Right renal cortex interstitium (tissue), 3 donors: ENCODE measurements around the gene TCEAL1. TPM values are rescaled to one million over a fixed set of nuclear protein-coding genes. Genes with fewer than 3 reads are reported as not detected.

Experiments
- DNase-seq, 3 donors: peaks; one replicate each; pipeline ENCODE4 v3.0.0-alpha.2; 2013; ENCODE audit warnings: low read depth in 3 of 3, low spot score in 2 of 3
- polyA plus RNA-seq, 3 donors: library from polyadenylated mRNA; unstranded; fragments of 120-200 nt; gene quantifications; one replicate each; pipeline ENCODE4 v1.2.1, GENCODE V29; 2013; ENCODE audit not compliant: insufficient read length in 3 of 3

Gene TCEAL1
- polyA plus RNA-seq, 3 donors = 30.0 to 32.2 (median 30.8) TPM

- no peak for DNase-seq
These were observed 46.0 kb downstream of the TCEAL1 start for GRCh38 chrX:103674531-103675454.

- no peak for DNase-seq
These were observed 49.6 kb downstream of the TCEAL1 start for GRCh38 chrX:103678199-103678993.

Other genes starting within 250 kb of the TCEAL1 start
- gene RAB40A, start 109.5 kb upstream of the TCEAL1 start, polyA plus RNA-seq = 1 to 10 TPM; 2.1 to 3.0 (median 2.2) TPM
- gene TCEAL4, start 43.5 kb upstream of the TCEAL1 start, polyA plus RNA-seq = 100 to 1,000 TPM; 192 to 231 (median 197) TPM
- 10 to 100 TPM; 35.3 to 41.6 (median 37.5) TPM for gene TCEAL3, start 21.0 kb upstream of the TCEAL1 start, polyA plus RNA-seq
- gene MORF4L2, start 57.7 kb downstream of the TCEAL1 start, polyA plus RNA-seq = 100 to 1,000 TPM; 326 to 343 (median 341) TPM
- 1 to 10 TPM; 1.1 to 1.5 (median 1.5) TPM for gene TMEM31, start 81.9 kb downstream of the TCEAL1 start, polyA plus RNA-seq
- 1 to 10 TPM; 3.5 to 6.1 (median 5.9) TPM for gene PLP1, start 147.9 kb downstream of the TCEAL1 start, polyA plus RNA-seq
- 1 to 10 TPM; 2.4 to 2.7 (median 2.5) TPM for gene RAB9B, start 203.3 kb downstream of the TCEAL1 start, polyA plus RNA-seq